HFFc6 (cell line): ENCODE measurements around the gene TCERG1L. TPM values are rescaled to one million over a fixed set of nuclear protein-coding genes. Genes with fewer than 3 reads are reported as not detected.

Experiments
- DNase-seq: peaks from one replicate; pipeline ENCODE4 v3.0.0-alpha.2; 2018
- H3K27ac Mint-ChIP-seq: 2 replicates; pipeline ENCODE4 v1.8.0; 2020; ENCODE audit warnings: mild to moderate bottlenecking, mixed read lengths
- H3K27me3 Mint-ChIP-seq: 2 replicates; pipeline ENCODE4 v1.8.0; 2021; ENCODE audit warnings: mild to moderate bottlenecking, moderate library complexity, mixed read lengths; ENCODE audit not compliant: insufficient read depth
- H3K36me3 Mint-ChIP-seq: 2 replicates; pipeline ENCODE4 v1.8.0; 2021; ENCODE audit warnings: low read depth, mixed read lengths
- H3K4me1 Mint-ChIP-seq: 2 replicates; pipeline ENCODE4 v1.8.0; 2020; ENCODE audit warnings: low read depth, mixed read lengths
- H3K4me3 Mint-ChIP-seq: 2 replicates; pipeline ENCODE4 v1.8.0; 2020; ENCODE audit warnings: mild to moderate bottlenecking, moderate library complexity, mixed read lengths
- H3K9me3 Mint-ChIP-seq: 2 replicates; pipeline ENCODE4 v1.8.0; 2020; ENCODE audit warnings: mild to moderate bottlenecking, mixed read lengths
- CTCF ChIP-seq: fragments of 200-600 bp; sonication (generic); IDR thresholded peaks from 2 replicates; pipeline ENCODE4 v1.5.0; 2021; ENCODE audit warnings: antibody characterized with exemption, mild to moderate bottlenecking
- total RNA-seq, 6 experiments: library from RNA; stranded (reverse); fragmentation: NEBNext Ultra II Directional; extraction: Animal tissue kit (Norgen Biotek cat#: 25700); gene quantifications; 2 replicates in 1 of 6; 3 replicates in 5 of 6; pipeline ENCODE4 v1.2.3, GENCODE V29; 2021

TCERG1L gene
- total RNA-seq, 6 experiments from 2014 or later, result 0.09 TPM; not detected in 5

- Mint-ChIP-seq H3K9me3 (peaks cover 68% of the 10 kb centered on the region), H3K27me3 (no peaks in the 10 kb centered on the region), H3K4me3 (no peak overlapping the region), H3K27ac (no peak overlapping the region), H3K36me3 (no peaks in the 10 kb centered on the region; the same call in 1 of the 2 replicates), H3K4me1 (no peaks in the 10 kb centered on the region)
- no peak for DNase-seq
- TF ChIP-seq CTCF, result no peak
These were observed 52.0 kb downstream of the TCERG1L start for GRCh38 chr10:131259535-131259934.

GRCh38 chr10:131258256-131258655, 53.3 kb downstream of the TCERG1L start:
- no peaks in the 10 kb centered on the region for H3K27me3 Mint-ChIP-seq

GRCh38 chr10:131257027-131257426, 54.5 kb downstream of the TCERG1L start:
- Mint-ChIP-seq H3K9me3 (peaks cover 85% of the 10 kb centered on the region), H3K4me3 (no peak overlapping the region), H3K36me3 (peaks cover 6% of the 10 kb centered on the region; the same call in 1 of the 2 replicates), H3K27ac (no peak overlapping the region), H3K4me1 (no peaks in the 10 kb centered on the region), H3K27me3 (no peaks in the 10 kb centered on the region)
- no peak for TF ChIP-seq CTCF
- DNase-seq, result no peak

More at GRCh38 chr10:131258256-131258655, 53.3 kb downstream of the TCERG1L start:
- DNase-seq, result no peak
- no peak for TF ChIP-seq CTCF
- Mint-ChIP-seq H3K36me3 (peaks cover 6% of the 10 kb centered on the region; the same call in 1 of the 2 replicates), H3K4me3 (no peak overlapping the region), H3K4me1 (no peaks in the 10 kb centered on the region), H3K27ac (no peak overlapping the region), H3K9me3 (peaks cover 80% of the 10 kb centered on the region)

- H3K27ac Mint-ChIP-seq, result no peak overlapping the region
- no peak for DNase-seq
- peaks cover 6% of the 10 kb centered on the region; the same call in 1 of the 2 replicates for H3K36me3 Mint-ChIP-seq
- no peak for TF ChIP-seq CTCF
- H3K4me1 Mint-ChIP-seq, result no peaks in the 10 kb centered on the region
- no peaks in the 10 kb centered on the region for H3K27me3 Mint-ChIP-seq
- H3K9me3 Mint-ChIP-seq, result peaks cover 83% of the 10 kb centered on the region
- H3K4me3 Mint-ChIP-seq, result no peak overlapping the region
These were observed 56.7 kb downstream of the TCERG1L start for GRCh38 chr10:131254859-131255252.

- Mint-ChIP-seq H3K27ac (no peak overlapping the region), H3K36me3 (peaks cover 6% of the 10 kb centered on the region; the same call in 1 of the 2 replicates), H3K9me3 (peaks cover 79% of the 10 kb centered on the region)
These were observed 57.3 kb downstream of the TCERG1L start for GRCh38 chr10:131253931-131254858.

More at GRCh38 chr10:131253931-131254858, 57.3 kb downstream of the TCERG1L start:
- no peak for TF ChIP-seq CTCF
- Mint-ChIP-seq H3K4me1 (no peaks in the 10 kb centered on the region), H3K4me3 (no peak overlapping the region), H3K27me3 (no peaks in the 10 kb centered on the region)
- no peak for DNase-seq
